ENCODE data around the gene NRN1L. TPM values are rescaled to one million over a fixed set of nuclear protein-coding genes. Genes with fewer than 3 reads are reported as not detected.
A peak's percentile ranks its signal among the peaks of the same experiment; 100 is the strongest.
"Not testable (repeated sequence)": the region's sequence is repeated elsewhere in the genome, so short reads cannot be mapped to it uniquely, and the experiment has no call there.

NRN1L gene
- polyA plus RNA-seq (2013), result 3.8 and 4.2 TPM in 2 replicates

DNA sequence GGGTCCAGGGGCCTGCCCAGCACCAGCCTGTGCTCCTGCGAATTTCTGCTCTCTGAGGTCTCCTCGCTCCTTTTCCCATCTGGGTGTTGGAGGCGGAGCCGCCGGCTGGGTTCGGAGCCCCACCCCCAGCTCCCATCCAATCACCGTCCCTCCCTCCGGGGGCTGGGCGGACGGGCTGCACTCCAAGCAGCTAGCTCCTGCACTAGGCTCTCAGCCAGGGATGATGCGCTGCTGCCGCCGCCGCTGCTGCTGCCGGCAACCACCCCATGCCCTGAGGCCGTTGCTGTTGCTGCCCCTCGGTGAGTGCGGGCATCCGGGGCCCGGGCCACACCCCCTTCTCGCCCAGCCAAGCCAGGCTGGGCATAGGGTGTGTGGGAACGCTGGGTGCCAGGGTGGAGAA is at the start of gene NRN1L:
NRN1L (plus strand) TSS at position 202 of the 400 bp plus-strand sequence; CDS start at position 221, 19 bp downstream.
- peaks cover 3% of the 10 kb centered on the region for H3K9me3 ChIP-seq (ENCODE audit: insufficient read depth, low read depth, low read length)
- peak; percentile 46 to 63 for DNase-seq
- no peak within 1 kb of the TSS for H3K14ac ChIP-seq (ENCODE audit: low read length)
- no peak within 1 kb of the TSS for H2BK120ac ChIP-seq (ENCODE audit: insufficient read depth, low read length, poor library complexity)
- H3K27ac ChIP-seq (ENCODE audit: low read depth, low read length), result no peak within 1 kb of the TSS
- H3K9ac ChIP-seq (ENCODE audit: low read length), result no peak within 1 kb of the TSS
- no peak within 1 kb of the TSS for H3K18ac ChIP-seq (ENCODE audit: low read length)
- H3K4ac ChIP-seq (ENCODE audit: low read depth, low read length), result no peak within 1 kb of the TSS
- no peak within 1 kb of the TSS for H3K4me3 ChIP-seq (ENCODE audit: low read depth, low read length)
- H2BK5ac ChIP-seq (ENCODE audit: low read depth, low read length, poor library complexity), result no peak within 1 kb of the TSS
- H4K12ac ChIP-seq (ENCODE audit: low read depth, low read length), result no peak within 1 kb of the TSS
- H2AFZ ChIP-seq (ENCODE audit: insufficient read depth, low read length, poor library complexity), result no peak within 1 kb of the TSS
- H3K36me3 ChIP-seq (ENCODE audit: control insufficient read depth in 1 of 2, insufficient read depth in 2 of 2, low read length in 2 of 2), result peaks cover 47 to 48% of the 10 kb centered on the region in 2 experiments
- H3K23ac ChIP-seq (ENCODE audit: low read length), result no peak within 1 kb of the TSS
- H2BK12ac ChIP-seq (ENCODE audit: low read length), result no peak within 1 kb of the TSS
- no peak within 1 kb of the TSS for H4K91ac ChIP-seq (ENCODE audit: low read depth, low read length)
- no peak within 1 kb of the TSS for H3K4me2 ChIP-seq (ENCODE audit: low read length)
- peaks cover 2% of the 10 kb centered on the region for H3K79me1 ChIP-seq (ENCODE audit: low read length)
- H2AK5ac ChIP-seq (ENCODE audit: low read length), result no peak within 1 kb of the TSS
- H3K79me2 ChIP-seq (ENCODE audit: control insufficient read depth, insufficient read depth, low read length, poor library complexity), result no peaks in the 10 kb centered on the region
- no peaks in the 10 kb centered on the region for H3K27me3 ChIP-seq (ENCODE audit: insufficient read depth, low read length)
- H4K8ac ChIP-seq (ENCODE audit: low read depth, low read length), result no peak within 1 kb of the TSS
- WGBS (ENCODE audit: extremely low coverage, insufficient coverage, insufficient read length), result no CpG with 5 or more reads among the region's 22 CpGs
- H3K4me1 ChIP-seq (ENCODE audit: control insufficient read depth in 1 of 2, insufficient read depth in 2 of 2, low read length in 2 of 2), result peaks cover 20 to 25% of the 10 kb centered on the region in 2 experiments

DNA sequence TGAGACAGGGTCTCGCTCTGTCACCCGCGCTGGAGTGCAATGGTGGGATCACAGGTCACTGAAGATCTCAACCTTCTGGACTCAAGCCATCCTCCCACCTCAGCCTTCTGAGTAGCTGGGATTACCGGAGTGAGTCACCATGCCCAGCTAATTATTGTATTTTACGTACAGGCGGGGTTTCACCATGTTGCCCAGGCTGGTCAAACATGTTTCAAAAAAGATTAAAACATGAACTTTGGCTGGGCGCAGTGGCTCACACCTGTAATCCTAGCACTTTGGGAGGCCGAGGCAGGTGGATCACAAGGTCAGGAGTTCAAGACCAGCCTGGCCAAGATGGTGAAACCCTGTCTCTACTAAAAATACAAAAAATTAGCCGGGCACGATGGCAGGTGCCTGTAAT is 47.5 kb upstream of the NRN1L start:
- not testable (repeated sequence) for H3K4me3 ChIP-seq (ENCODE audit: low read depth, low read length); H3K4me2 ChIP-seq (ENCODE audit: low read length); H3K36me3 ChIP-seq (ENCODE audit: control insufficient read depth in 1 of 2, insufficient read depth in 2 of 2, low read length in 2 of 2); H4K12ac ChIP-seq (ENCODE audit: low read depth, low read length); H2AK5ac ChIP-seq (ENCODE audit: low read length); H3K27ac ChIP-seq (ENCODE audit: low read depth, low read length); H3K18ac ChIP-seq (ENCODE audit: low read length); H4K8ac ChIP-seq (ENCODE audit: low read depth, low read length); H4K91ac ChIP-seq (ENCODE audit: low read depth, low read length); H3K9ac ChIP-seq (ENCODE audit: low read length); DNase-seq; H2AFZ ChIP-seq (ENCODE audit: insufficient read depth, low read length, poor library complexity); H2BK120ac ChIP-seq (ENCODE audit: insufficient read depth, low read length, poor library complexity); H3K79me1 ChIP-seq (ENCODE audit: low read length); H3K23ac ChIP-seq (ENCODE audit: low read length); H3K9me3 ChIP-seq (ENCODE audit: insufficient read depth, low read depth, low read length); H3K79me2 ChIP-seq (ENCODE audit: control insufficient read depth, insufficient read depth, low read length, poor library complexity); H3K14ac ChIP-seq (ENCODE audit: low read length); H2BK5ac ChIP-seq (ENCODE audit: low read depth, low read length, poor library complexity); H3K4ac ChIP-seq (ENCODE audit: low read depth, low read length); H2BK12ac ChIP-seq (ENCODE audit: low read length); H3K27me3 ChIP-seq (ENCODE audit: insufficient read depth, low read length)
- peaks cover 5 to 13% of the 10 kb centered on the region in 2 experiments for H3K4me1 ChIP-seq (ENCODE audit: control insufficient read depth in 1 of 2, insufficient read depth in 2 of 2, low read length in 2 of 2)
- no CpG with 5 or more reads among the region's 10 CpGs for WGBS (ENCODE audit: extremely low coverage, insufficient coverage, insufficient read length)

DNA sequence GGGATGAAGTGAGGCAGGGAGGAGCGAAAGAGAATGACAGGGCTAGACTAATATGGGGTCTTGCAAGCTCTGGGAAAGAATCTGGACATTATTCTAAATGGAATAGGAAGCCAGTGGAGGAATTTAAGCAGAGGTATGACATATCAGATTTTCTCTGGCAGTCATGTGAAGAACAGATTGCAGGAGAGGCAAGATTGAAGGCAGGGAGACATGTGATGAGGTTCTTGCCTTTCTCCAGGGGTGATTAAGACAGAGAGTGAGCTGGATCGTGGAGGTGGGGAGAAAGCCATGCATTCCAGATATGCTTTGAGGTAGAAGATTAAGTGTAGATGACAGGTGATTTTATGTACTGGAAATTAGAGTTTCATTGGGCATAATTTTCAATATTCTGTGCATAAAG is 46.9 kb upstream of the NRN1L start:
- Histone ChIP-seq H2BK5ac (ENCODE audit: low read depth, low read length, poor library complexity) (no peak overlapping the region), H3K9me3 (ENCODE audit: insufficient read depth, low read depth, low read length) (no peaks in the 10 kb centered on the region), H3K14ac (ENCODE audit: low read length) (no peak overlapping the region), H3K79me2 (ENCODE audit: control insufficient read depth, insufficient read depth, low read length, poor library complexity) (peaks cover 8% of the 10 kb centered on the region), H3K36me3 (ENCODE audit: control insufficient read depth in 1 of 2, insufficient read depth in 2 of 2, low read length in 2 of 2) (no peaks in the 10 kb centered on the region), H3K4ac (ENCODE audit: low read depth, low read length) (no peak overlapping the region), H4K91ac (ENCODE audit: low read depth, low read length) (no peak overlapping the region), H2AK5ac (ENCODE audit: low read length) (no peak overlapping the region), H3K4me3 (ENCODE audit: low read depth, low read length) (no peak overlapping the region), H4K8ac (ENCODE audit: low read depth, low read length) (no peak overlapping the region), H3K18ac (ENCODE audit: low read length) (no peak overlapping the region), H3K4me2 (ENCODE audit: low read length) (no peak overlapping the region), H3K79me1 (ENCODE audit: low read length) (peaks cover 9% of the 10 kb centered on the region), H3K4me1 (ENCODE audit: control insufficient read depth in 1 of 2, insufficient read depth in 2 of 2, low read length in 2 of 2) (peaks cover 5 to 12% of the 10 kb centered on the region in 2 experiments), H3K27me3 (ENCODE audit: insufficient read depth, low read length) (no peaks in the 10 kb centered on the region), H2BK120ac (ENCODE audit: insufficient read depth, low read length, poor library complexity) (no peak overlapping the region), H2BK12ac (ENCODE audit: low read length) (no peak overlapping the region), H3K27ac (ENCODE audit: low read depth, low read length) (no peak overlapping the region), H4K12ac (ENCODE audit: low read depth, low read length) (no peak overlapping the region), H3K23ac (ENCODE audit: low read length) (no peak overlapping the region), H3K9ac (ENCODE audit: low read length) (no peak overlapping the region), H2AFZ (ENCODE audit: insufficient read depth, low read length, poor library complexity) (no peak overlapping the region)
- WGBS (ENCODE audit: extremely low coverage, insufficient coverage, insufficient read length), result no CpG with 5 or more reads among the region's 2 CpGs
- no peak for DNase-seq

DNA sequence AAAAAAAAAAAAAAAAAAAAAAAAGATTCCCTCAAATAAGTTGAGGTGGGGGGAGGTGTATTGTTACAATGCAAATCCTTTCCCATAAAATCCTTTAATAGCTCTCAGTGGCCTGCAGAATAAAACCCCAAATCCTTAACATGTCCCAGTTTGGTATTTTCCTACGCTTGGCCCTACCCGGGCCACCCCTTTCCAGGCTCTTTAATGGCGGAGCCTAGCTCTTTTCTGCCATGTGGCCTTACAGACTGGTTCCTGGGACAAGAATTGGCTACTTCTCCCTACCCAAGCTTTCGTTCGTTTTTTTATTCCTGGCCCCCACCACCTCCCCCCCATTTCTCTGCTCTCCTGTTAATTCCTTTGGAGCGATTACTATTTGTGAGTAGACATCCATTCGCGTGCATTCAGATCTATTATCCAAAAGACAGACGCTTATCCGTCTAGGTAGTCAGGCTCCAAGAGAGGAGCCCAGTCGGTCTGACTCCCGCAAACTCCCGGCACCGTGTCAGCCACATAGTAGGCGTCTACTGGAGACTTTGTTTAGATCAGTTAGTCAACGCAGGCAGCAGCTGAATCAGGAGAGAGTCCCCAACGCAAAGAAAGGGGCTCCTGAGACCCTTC is 43.4 kb upstream of the NRN1L start:
- Histone ChIP-seq H3K4me1 (ENCODE audit: control insufficient read depth in 1 of 2, insufficient read depth in 2 of 2, low read length in 2 of 2) (peaks cover 16 to 22% of the 10 kb centered on the region in 2 experiments), H2BK12ac (ENCODE audit: low read length) (peak overlapping the region; percentile 10), H3K27ac (ENCODE audit: low read depth, low read length) (peak overlapping the region; percentile 48), H4K8ac (ENCODE audit: low read depth, low read length) (peak overlapping the region; percentile 83), H2BK5ac (ENCODE audit: low read depth, low read length, poor library complexity) (peak overlapping the region; percentile 34), H3K14ac (ENCODE audit: low read length) (peak overlapping the region; percentile 45), H2BK120ac (ENCODE audit: insufficient read depth, low read length, poor library complexity) (peak overlapping the region; percentile 35), H3K4me2 (ENCODE audit: low read length) (peak overlapping the region; percentile 46), H3K18ac (ENCODE audit: low read length) (no peak overlapping the region), H3K4ac (ENCODE audit: low read depth, low read length) (peak overlapping the region; percentile 30), H3K9ac (ENCODE audit: low read length) (no peak overlapping the region), H3K23ac (ENCODE audit: low read length) (no peak overlapping the region), H3K79me1 (ENCODE audit: low read length) (peaks cover 8% of the 10 kb centered on the region), H3K79me2 (ENCODE audit: control insufficient read depth, insufficient read depth, low read length, poor library complexity) (peaks cover 4% of the 10 kb centered on the region), H4K91ac (ENCODE audit: low read depth, low read length) (peak overlapping the region; percentile 69), H3K9me3 (ENCODE audit: insufficient read depth, low read depth, low read length) (no peaks in the 10 kb centered on the region), H2AK5ac (ENCODE audit: low read length) (no peak overlapping the region), H3K4me3 (ENCODE audit: low read depth, low read length) (no peak overlapping the region), H4K12ac (ENCODE audit: low read depth, low read length) (peak overlapping the region; percentile 71), H3K27me3 (ENCODE audit: insufficient read depth, low read length) (no peaks in the 10 kb centered on the region), H2AFZ (ENCODE audit: insufficient read depth, low read length, poor library complexity) (peak overlapping the region; percentile 68), H3K36me3 (ENCODE audit: control insufficient read depth in 1 of 2, insufficient read depth in 2 of 2, low read length in 2 of 2) (peaks cover 2 to 9% of the 10 kb centered on the region in 2 experiments)
- DNase-seq, result no peak
- no CpG with 5 or more reads among the region's 17 CpGs for WGBS (ENCODE audit: extremely low coverage, insufficient coverage, insufficient read length)
